Neural cell (in vitro differentiated cells): ENCODE results near the gene CASP3. TPM values are rescaled to one million over a fixed set of nuclear protein-coding genes. Genes with fewer than 3 reads are reported as not detected.
A peak's percentile ranks its signal among the peaks of the same experiment; 100 is the strongest.

Experiments used
- H2AFZ ChIP-seq: fragments of 200-600, 300-800 bp; sonication (generic), shearing (Covaris generic); 2 replicates; pipeline ENCODE4 v1.6.0; 2014; ENCODE audit warnings: low read depth, mild to moderate bottlenecking, antibody characterized with exemption, low read length, moderate library complexity
- H3F3A ChIP-seq: fragments of 200-600 bp; shearing (Covaris generic); 2 replicates; pipeline ENCODE4 v1.6.1; 2016; ENCODE audit warnings: mild to moderate bottlenecking, moderate library complexity, mixed read lengths, antibody characterized with exemption, low read length; ENCODE audit not compliant: insufficient read depth, poor library complexity, severe bottlenecking
- H3K27ac ChIP-seq: fragments of 200-600, 300-800 bp; sonication (generic), shearing (Covaris generic); 2 replicates; pipeline ENCODE4 v1.5.1; 2014; ENCODE audit warnings: mild to moderate bottlenecking, low read length, moderate library complexity
- H3K27me3 ChIP-seq: fragments of 300-800, 200-600 bp; sonication (generic), shearing (Covaris generic); 2 replicates; pipeline ENCODE4 v1.6.0; 2014; ENCODE audit warnings: mild to moderate bottlenecking, low read depth, low read length, moderate library complexity; ENCODE audit not compliant: insufficient read depth
- H3K36me3 ChIP-seq: fragments of 300-800, 200-600 bp; sonication (generic), shearing (Covaris generic); 2 replicates; pipeline ENCODE4 v1.5.1; 2014; ENCODE audit warnings: mild to moderate bottlenecking, antibody characterized with exemption, low read length, moderate library complexity; ENCODE audit not compliant: insufficient read depth
- H3K4me2 ChIP-seq: fragments of 300-800, 200-600 bp; sonication (generic), shearing (Covaris generic); 2 replicates; pipeline ENCODE4 v1.6.0; 2014; ENCODE audit warnings: mild to moderate bottlenecking, low read length
- H3K4me3 ChIP-seq: fragments of 300-800, 200-600 bp; sonication (generic), shearing (Covaris generic); 2 replicates; pipeline ENCODE4 v1.5.1; 2014; ENCODE audit warnings: mild to moderate bottlenecking, low read length, moderate library complexity
- H3K79me2 ChIP-seq: fragments of 200-600 bp; shearing (Covaris generic); replicated peaks from 2 replicates; pipeline ENCODE4 v1.6.0; 2014; ENCODE audit warnings: mild to moderate bottlenecking, low read length, moderate library complexity; ENCODE audit not compliant: insufficient read depth
- H3K9ac ChIP-seq: fragments of 300-800, 200-600 bp; sonication (generic), shearing (Covaris generic); 2 replicates; pipeline ENCODE4 v1.6.1; 2016; ENCODE audit warnings: mild to moderate bottlenecking, low read length, mixed read lengths
- H3K9me2 ChIP-seq: fragments of 200-600 bp; shearing (Covaris generic); 2 replicates; pipeline ENCODE4 v1.6.1; 2016; ENCODE audit warnings: mild to moderate bottlenecking, low read length, mixed read lengths; ENCODE audit not compliant: insufficient read depth
- H3K9me3 ChIP-seq: fragments of 200-600, 300-800 bp; sonication (generic), shearing (Covaris generic); 2 replicates; pipeline ENCODE4 v1.6.1; 2016; ENCODE audit warnings: mild to moderate bottlenecking, mixed run types, low read length, moderate library complexity, mixed read lengths
- H4K20me1 ChIP-seq: fragments of 200-600 bp; shearing (Covaris generic); 2 replicates; pipeline ENCODE4 v1.6.1; 2016; ENCODE audit warnings: mild to moderate bottlenecking, mixed run types; ENCODE audit not compliant: insufficient read depth
- EP300 ChIP-seq: fragments of 450-650 bp; conservative IDR thresholded peaks from 2 replicates; pipeline ENCODE4 v1.6.1; 2014; ENCODE audit warnings: antibody characterized with exemption, mild to moderate bottlenecking, moderate library complexity; ENCODE audit not compliant: poor library complexity, severe bottlenecking
- EZH2 ChIP-seq: fragments of 200-600, 300-800 bp; shearing (Covaris generic), sonication (generic); IDR thresholded peaks from 2 replicates; pipeline ENCODE4 v1.6.1; 2014; ENCODE audit warnings: antibody characterized with exemption, low read length, borderline replicate concordance, mild to moderate bottlenecking; ENCODE audit not compliant: insufficient read depth, poor library complexity, severe bottlenecking
- MXI1 ChIP-seq: fragments of 450-650 bp; conservative IDR thresholded peaks from 2 replicates; pipeline ENCODE4 v1.6.1; 2014; ENCODE audit warnings: antibody characterized with exemption, mild to moderate bottlenecking; ENCODE audit not compliant: poor library complexity, severe bottlenecking
- POLR2AphosphoS5 ChIP-seq: IDR thresholded peaks from 2 replicates; pipeline ENCODE4 v1.6.1; 2012
- RAD21 ChIP-seq: fragments of 450-650 bp; conservative IDR thresholded peaks from 2 replicates; pipeline ENCODE4 v1.6.1; 2014; ENCODE audit warnings: antibody characterized with exemption, mild to moderate bottlenecking, moderate library complexity
- SMC3 ChIP-seq: fragments of 450-650 bp; conservative IDR thresholded peaks from 2 replicates; pipeline ENCODE4 v1.6.1; 2014; ENCODE audit warnings: antibody characterized with exemption, mild to moderate bottlenecking, moderate library complexity; ENCODE audit not compliant: poor library complexity
- TAF1 ChIP-seq: IDR thresholded peaks from 2 replicates; pipeline ENCODE4 v1.6.1; 2012; ENCODE audit warnings: low read depth
- polyA plus RNA-seq: library from polyadenylated mRNA; depleted of rRNA; stranded (reverse); fragments of >200 nt; gene quantifications from 2 replicates; pipeline ENCODE4 v1.2.3, GENCODE V29; 2014
- TF ChIP-seq, protein P1 (sequence below): fragments of 450-650 bp; IDR thresholded peaks from 2 replicates; pipeline ENCODE4 v1.5.1; 2014; ENCODE audit warnings: antibody characterized with exemption, mild to moderate bottlenecking, moderate library complexity; ENCODE audit not compliant: poor library complexity, severe bottlenecking
- TF ChIP-seq, protein P2 (sequence below): IDR thresholded peaks from 2 replicates; pipeline ENCODE4 v1.6.1; 2012; ENCODE audit warnings: borderline replicate concordance

CASP3 gene
- polyA plus RNA-seq, 1 donor from 2014 or later, result 116 TPM

- H3K27ac ChIP-seq, result peak overlapping the region; percentile 62
- TF ChIP-seq MXI1 (no peak), EZH2 (no peak), SMC3 (no peak), TAF1 (no peak), RAD21 (no peak), POLR2AphosphoS5 (no peak), EP300 (no peak)
- TF ChIP-seq, protein P1, sequence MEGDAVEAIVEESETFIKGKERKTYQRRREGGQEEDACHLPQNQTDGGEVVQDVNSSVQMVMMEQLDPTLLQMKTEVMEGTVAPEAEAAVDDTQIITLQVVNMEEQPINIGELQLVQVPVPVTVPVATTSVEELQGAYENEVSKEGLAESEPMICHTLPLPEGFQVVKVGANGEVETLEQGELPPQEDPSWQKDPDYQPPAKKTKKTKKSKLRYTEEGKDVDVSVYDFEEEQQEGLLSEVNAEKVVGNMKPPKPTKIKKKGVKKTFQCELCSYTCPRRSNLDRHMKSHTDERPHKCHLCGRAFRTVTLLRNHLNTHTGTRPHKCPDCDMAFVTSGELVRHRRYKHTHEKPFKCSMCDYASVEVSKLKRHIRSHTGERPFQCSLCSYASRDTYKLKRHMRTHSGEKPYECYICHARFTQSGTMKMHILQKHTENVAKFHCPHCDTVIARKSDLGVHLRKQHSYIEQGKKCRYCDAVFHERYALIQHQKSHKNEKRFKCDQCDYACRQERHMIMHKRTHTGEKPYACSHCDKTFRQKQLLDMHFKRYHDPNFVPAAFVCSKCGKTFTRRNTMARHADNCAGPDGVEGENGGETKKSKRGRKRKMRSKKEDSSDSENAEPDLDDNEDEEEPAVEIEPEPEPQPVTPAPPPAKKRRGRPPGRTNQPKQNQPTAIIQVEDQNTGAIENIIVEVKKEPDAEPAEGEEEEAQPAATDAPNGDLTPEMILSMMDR, result no peak
- TF ChIP-seq, protein P2, sequence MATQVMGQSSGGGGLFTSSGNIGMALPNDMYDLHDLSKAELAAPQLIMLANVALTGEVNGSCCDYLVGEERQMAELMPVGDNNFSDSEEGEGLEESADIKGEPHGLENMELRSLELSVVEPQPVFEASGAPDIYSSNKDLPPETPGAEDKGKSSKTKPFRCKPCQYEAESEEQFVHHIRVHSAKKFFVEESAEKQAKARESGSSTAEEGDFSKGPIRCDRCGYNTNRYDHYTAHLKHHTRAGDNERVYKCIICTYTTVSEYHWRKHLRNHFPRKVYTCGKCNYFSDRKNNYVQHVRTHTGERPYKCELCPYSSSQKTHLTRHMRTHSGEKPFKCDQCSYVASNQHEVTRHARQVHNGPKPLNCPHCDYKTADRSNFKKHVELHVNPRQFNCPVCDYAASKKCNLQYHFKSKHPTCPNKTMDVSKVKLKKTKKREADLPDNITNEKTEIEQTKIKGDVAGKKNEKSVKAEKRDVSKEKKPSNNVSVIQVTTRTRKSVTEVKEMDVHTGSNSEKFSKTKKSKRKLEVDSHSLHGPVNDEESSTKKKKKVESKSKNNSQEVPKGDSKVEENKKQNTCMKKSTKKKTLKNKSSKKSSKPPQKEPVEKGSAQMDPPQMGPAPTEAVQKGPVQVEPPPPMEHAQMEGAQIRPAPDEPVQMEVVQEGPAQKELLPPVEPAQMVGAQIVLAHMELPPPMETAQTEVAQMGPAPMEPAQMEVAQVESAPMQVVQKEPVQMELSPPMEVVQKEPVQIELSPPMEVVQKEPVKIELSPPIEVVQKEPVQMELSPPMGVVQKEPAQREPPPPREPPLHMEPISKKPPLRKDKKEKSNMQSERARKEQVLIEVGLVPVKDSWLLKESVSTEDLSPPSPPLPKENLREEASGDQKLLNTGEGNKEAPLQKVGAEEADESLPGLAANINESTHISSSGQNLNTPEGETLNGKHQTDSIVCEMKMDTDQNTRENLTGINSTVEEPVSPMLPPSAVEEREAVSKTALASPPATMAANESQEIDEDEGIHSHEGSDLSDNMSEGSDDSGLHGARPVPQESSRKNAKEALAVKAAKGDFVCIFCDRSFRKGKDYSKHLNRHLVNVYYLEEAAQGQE, result no peak
- H3K9ac ChIP-seq, result peak overlapping the region; percentile 10
- no peaks in the 10 kb centered on the region for H4K20me1 ChIP-seq
- H3F3A ChIP-seq, result no peaks in the 10 kb centered on the region
- peak overlapping the region; percentile 4 for H3K4me3 ChIP-seq
- no peaks in the 10 kb centered on the region for H3K9me3 ChIP-seq
- H2AFZ ChIP-seq, result no peak overlapping the region
- no peaks in the 10 kb centered on the region for H3K36me3 ChIP-seq
- H3K79me2 ChIP-seq, result peaks cover 60% of the 10 kb centered on the region
- no peaks in the 10 kb centered on the region for H3K27me3 ChIP-seq
- no peaks in the 10 kb centered on the region for H3K9me2 ChIP-seq
- H3K4me2 ChIP-seq, result no peak overlapping the region
Observed at GRCh38 chr4:184643731-184644130, 5.5 kb downstream of the CASP3 start.

DNA sequence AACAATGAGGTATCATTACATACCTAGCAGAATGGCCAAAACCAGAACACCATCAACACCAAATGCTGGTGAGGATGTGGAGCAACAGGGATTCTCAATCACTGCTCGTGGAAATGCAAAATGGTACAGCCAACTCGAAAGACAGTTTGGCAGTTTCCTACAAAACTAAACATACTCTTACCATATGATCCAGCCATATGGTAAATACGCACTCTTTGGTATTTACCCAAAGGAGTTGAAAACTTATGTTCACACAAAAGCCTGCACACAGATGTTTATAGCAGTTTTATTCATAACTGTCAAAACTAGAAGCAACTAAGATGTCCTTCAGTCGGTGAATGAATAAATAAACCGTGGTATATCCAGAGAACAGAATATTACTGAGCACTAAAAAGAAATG, 7.8 kb downstream of the CASP3 start:
- Histone ChIP-seq H3F3A (no peaks in the 10 kb centered on the region), H3K4me2 (no peak overlapping the region), H3K27me3 (no peaks in the 10 kb centered on the region), H3K9me2 (no peaks in the 10 kb centered on the region), H2AFZ (no peak overlapping the region), H3K9me3 (no peaks in the 10 kb centered on the region), H3K36me3 (no peaks in the 10 kb centered on the region), H3K79me2 (peaks cover 43% of the 10 kb centered on the region), H3K27ac (no peak overlapping the region), H3K9ac (no peak overlapping the region), H3K4me3 (no peak overlapping the region), H4K20me1 (no peaks in the 10 kb centered on the region)
- TF ChIP-seq POLR2AphosphoS5 (no peak), TAF1 (no peak), EZH2 (no peak), RAD21 (no peak), MXI1 (no peak), EP300 (no peak), SMC3 (no peak)
- TF ChIP-seq, protein P1, result no peak
- TF ChIP-seq, protein P2, result no peak
